Keratinocyte (primary cell): ENCODE measurements around the gene TMEM19. TPM values are rescaled to one million over a fixed set of nuclear protein-coding genes. Genes with fewer than 3 reads are reported as not detected.

Experiments used
- DNase-seq: peaks from one replicate; pipeline ENCODE4 v3.0.0-alpha.2; 2011; ENCODE audit warnings: low read depth, missing footprints, low spot score
- FAIRE-seq: peaks from 2 replicates; lab custom pipeline; 2011; peaks lifted over from hg19 to GRCh38; lab: Jason Lieb, UNC
- H2AFZ ChIP-seq: 2 replicates; pipeline ENCODE4 v1.6.0; 2012; ENCODE audit warnings: low read length, control low read depth, inconsistent platforms; ENCODE audit not compliant: control insufficient read depth
- H3K27ac ChIP-seq: 2 replicates; pipeline ENCODE4 v1.5.1; 2011; ENCODE audit warnings: low read length; ENCODE audit not compliant: control insufficient read depth, insufficient read depth
- H3K27me3 ChIP-seq: 3 replicates; pipeline ENCODE4 v1.6.0; 2011; ENCODE audit warnings: low read length; ENCODE audit not compliant: control insufficient read depth, insufficient read depth; ENCODE audit errors: extremely low read depth
- H3K36me3 ChIP-seq, 2 experiments: 2 replicates in 1 of 2; 3 replicates in 1 of 2; pipeline ENCODE4 v1.5.1; 2011; ENCODE audit warnings: low read length in 2 of 2, mild to moderate bottlenecking in 1 of 2; ENCODE audit not compliant: control insufficient read depth in 2 of 2, insufficient read depth in 2 of 2; ENCODE audit errors: extremely low read depth in 1 of 2
- H3K4me1 ChIP-seq: 3 replicates; pipeline ENCODE4 v1.5.1; 2011; ENCODE audit warnings: low read length; ENCODE audit not compliant: control insufficient read depth, insufficient read depth; ENCODE audit errors: extremely low read depth
- H3K4me2 ChIP-seq: 3 replicates; pipeline ENCODE4 v1.6.0; 2011; ENCODE audit warnings: low read depth, low read length; ENCODE audit not compliant: control insufficient read depth, insufficient read depth; ENCODE audit errors: extremely low read depth
- H3K4me3 ChIP-seq, 3 experiments: fragments of 200-600 bp in 1 of 3; sonication (generic) in 1 of 3; 2 replicates in 2 of 3; 3 replicates in 1 of 3; pipeline ENCODE4 v1.5.1; 2011 to 2016; ENCODE audit warnings: low read length in 3 of 3, mild to moderate bottlenecking in 3 of 3, control low read depth in 2 of 3, inconsistent platforms in 1 of 3, low read depth in 1 of 3, mixed read lengths in 1 of 3, mixed run types in 1 of 3, moderate library complexity in 1 of 3; ENCODE audit not compliant: control insufficient read depth in 2 of 3, insufficient read depth in 2 of 3; ENCODE audit errors: extremely low read depth in 1 of 3
- H3K79me2 ChIP-seq: 2 replicates; pipeline ENCODE4 v1.6.0; 2012; ENCODE audit warnings: low read length; ENCODE audit not compliant: control insufficient read depth, insufficient read depth
- H3K9ac ChIP-seq: 3 replicates; pipeline ENCODE4 v1.6.0; 2011; ENCODE audit warnings: low read length; ENCODE audit not compliant: control insufficient read depth, insufficient read depth; ENCODE audit errors: extremely low read depth
- H3K9me1 ChIP-seq: 3 replicates; pipeline ENCODE4 v1.6.0; 2011; ENCODE audit warnings: low read length; ENCODE audit not compliant: control insufficient read depth, insufficient read depth; ENCODE audit errors: extremely low read depth
- H3K9me3 ChIP-seq: 2 replicates; pipeline ENCODE4 v1.5.1; 2012; ENCODE audit warnings: low read depth, low read length; ENCODE audit not compliant: control insufficient read depth
- H4K20me1 ChIP-seq: 3 replicates; pipeline ENCODE4 v1.6.0; 2011; ENCODE audit warnings: low read length; ENCODE audit not compliant: control insufficient read depth, insufficient read depth; ENCODE audit errors: extremely low read depth
- CTCF ChIP-seq, 3 experiments: IDR thresholded peaks in 1 of 3; conservative IDR thresholded peaks in 1 of 3; optimal IDR thresholded peaks in 1 of 3; 2 replicates in 2 of 3; 3 replicates in 1 of 3; pipeline versions ENCODE3 to v1.5.1; 2011; ENCODE audit warnings: low read length in 3 of 3, mild to moderate bottlenecking in 3 of 3, moderate library complexity in 2 of 3, control low read depth in 1 of 3, inconsistent platforms in 1 of 3; ENCODE audit not compliant: insufficient read depth in 2 of 3; ENCODE audit errors: extremely low read depth in 1 of 3
- EZH2 ChIP-seq: IDR thresholded peaks from one replicate; pipeline ENCODE4 v1.6.1; 2012; ENCODE audit warnings: inconsistent platforms, mild to moderate bottlenecking, low read length, moderate library complexity
- dilution Hi-C: fragments of 300-500 bp; cut with MboI; formaldehyde crosslinking; loops from one replicate; pipeline ENCODE4 v1.7.0; 2020; ENCODE audit warnings: low sequenced_read_pairs; ENCODE audit not compliant: extremely low pct_ligation_motif_present
- polyA plus RNA-seq, 5 experiments: library from polyadenylated mRNA; depleted of rRNA in 3 of 5; stranded (reverse) in 3 of 5; stranded (forward) in 1 of 5; unstranded in 1 of 5; fragments of >200 nt; gene quantifications; 1 replicate in 1 of 5; 2 replicates in 3 of 5; 3 replicates in 1 of 5; pipeline versions ENCODE4 v1.2.1 to v1.2.3, GENCODE V29; 2011 to 2012; ENCODE audit warnings: missing spikeins in 2 of 5, low read depth in 1 of 5, low replicate concordance in 1 of 5

The TMEM19 gene
- polyA plus RNA-seq, 1 donor (not counting 4 experiments of a cell fraction or from before 2014, with no cell fraction given): 38.8 TPM

GRCh38 chr12:71748081-71748850, 62.4 kb downstream of the TMEM19 start:
- H3K27ac ChIP-seq: no peak overlapping the region
- no peaks in the 10 kb centered on the region for H3K36me3 ChIP-seq
- DNase-seq (no peak), FAIRE-seq (no peak)
- TF ChIP-seq EZH2: no peak
- TF ChIP-seq CTCF (optimal IDR thresholded peaks at IDR 0.05 in 1 of 3, IDR thresholded peaks at IDR 0.05 in 1 of 3, conservative IDR thresholded peaks at IDR 0.05 in 1 of 3; ENCODE audit: extremely low read depth in 1 of 3, insufficient read depth in 2 of 3, low read length in 3 of 3): no peak
- no peaks in the 10 kb centered on the region for H3K27me3 ChIP-seq
- no peak overlapping the region for H3K9ac ChIP-seq
- H3K9me1 ChIP-seq: no peaks in the 10 kb centered on the region
- no peaks in the 10 kb centered on the region for H4K20me1 ChIP-seq
- no peak overlapping the region for H2AFZ ChIP-seq
- dilution Hi-C loops: no loop called here
- no peak overlapping the region for H3K4me2 ChIP-seq
- H3K79me2 ChIP-seq: no peaks in the 10 kb centered on the region
- H3K4me1 ChIP-seq: no peaks in the 10 kb centered on the region
- H3K4me3 ChIP-seq: no peak overlapping the region
- H3K9me3 ChIP-seq: no peaks in the 10 kb centered on the region

GRCh38 chr12:71749666-71750065, 63.8 kb downstream of the TMEM19 start:
- Histone ChIP-seq H3K4me3 (no peak overlapping the region), H4K20me1 (no peaks in the 10 kb centered on the region), H3K4me2 (no peak overlapping the region), H3K9me1 (no peaks in the 10 kb centered on the region), H3K9ac (no peak overlapping the region), H3K36me3 (no peaks in the 10 kb centered on the region), H3K4me1 (peaks cover 6% of the 10 kb centered on the region), H2AFZ (no peak overlapping the region), H3K27me3 (no peaks in the 10 kb centered on the region), H3K79me2 (no peaks in the 10 kb centered on the region), H3K27ac (no peak overlapping the region), H3K9me3 (no peaks in the 10 kb centered on the region)
- DNase-seq (no peak), FAIRE-seq (no peak)
- TF ChIP-seq CTCF (optimal IDR thresholded peaks at IDR 0.05 in 1 of 3, IDR thresholded peaks at IDR 0.05 in 1 of 3, conservative IDR thresholded peaks at IDR 0.05 in 1 of 3; ENCODE audit: extremely low read depth in 1 of 3, insufficient read depth in 2 of 3, low read length in 3 of 3) (no peak), EZH2 (no peak)
- dilution Hi-C loops: no loop called here
